SU-DHL-6 (cell line): Measurements from ENCODE around the gene FAM114A1.

Source experiments
- H2AFZ ChIP-seq: fragments of 200-600 bp; sonication (generic); 2 replicates; pipeline ENCODE4 v1.6.1; 2014; ENCODE audit warnings: low read depth, mild to moderate bottlenecking, moderate library complexity, mixed read lengths, antibody characterized with exemption, low read length; ENCODE audit not compliant: severe bottlenecking
- H3F3A ChIP-seq: fragments of 200-600 bp; shearing (Covaris generic); 2 replicates; pipeline ENCODE4 v1.6.0; 2016; ENCODE audit warnings: antibody characterized with exemption, mild to moderate bottlenecking; ENCODE audit not compliant: insufficient read depth
- H3K27ac ChIP-seq: fragments of 200-600 bp; sonication (generic); 2 replicates; pipeline ENCODE4 v1.5.1; 2016; ENCODE audit warnings: low read depth, mild to moderate bottlenecking, low read length, moderate library complexity, mixed read lengths
- H3K27me3 ChIP-seq: fragments of 200-600 bp; sonication (generic), shearing (Covaris generic); 2 replicates; pipeline ENCODE4 v1.6.0; 2014; ENCODE audit warnings: mild to moderate bottlenecking, low read length
- H3K36me3 ChIP-seq: fragments of 200-600 bp; sonication (generic); 2 replicates; pipeline ENCODE4 v1.6.1; 2014; ENCODE audit warnings: mild to moderate bottlenecking, low read length, mixed read lengths
- H3K4me2 ChIP-seq: fragments of 300-600, 200-600 bp; shearing (Covaris generic), sonication (generic); 2 replicates; pipeline ENCODE4 v1.6.0; 2014; ENCODE audit warnings: low read length, low read depth, mild to moderate bottlenecking; ENCODE audit not compliant: poor library complexity, severe bottlenecking
- H3K4me3 ChIP-seq: fragments of 200-600 bp; sonication (generic); 2 replicates; pipeline ENCODE4 v1.5.1; 2014; ENCODE audit warnings: antibody characterized with exemption, low read length, mild to moderate bottlenecking, mixed read lengths; ENCODE audit not compliant: insufficient read depth, poor library complexity, severe bottlenecking
- H3K79me2 ChIP-seq: fragments of 200-600 bp; sonication (generic); 2 replicates; pipeline ENCODE4 v1.6.1; 2014; ENCODE audit warnings: mild to moderate bottlenecking, low read length, moderate library complexity; ENCODE audit not compliant: insufficient read depth
- H3K9ac ChIP-seq: fragments of 200-600 bp; sonication (generic); 2 replicates; pipeline ENCODE4 v1.7.0; 2014; ENCODE audit warnings: mild to moderate bottlenecking, low read length
- H3K9me2 ChIP-seq: fragments of 200-600 bp; sonication (generic); replicated peaks from 2 replicates; pipeline ENCODE4 v1.6.1; 2014; ENCODE audit warnings: low read length; ENCODE audit not compliant: insufficient read depth
- H3K9me3 ChIP-seq: fragments of 200-600 bp; sonication (generic); 2 replicates; pipeline ENCODE4 v1.6.1; 2014; ENCODE audit warnings: low read length, mixed read lengths; ENCODE audit not compliant: insufficient read depth
- H4K20me1 ChIP-seq: fragments of 200-600 bp; sonication (generic); 2 replicates; pipeline ENCODE4 v1.6.1; 2014; ENCODE audit warnings: low read depth, mild to moderate bottlenecking, antibody characterized with exemption, low read length, moderate library complexity, mixed read lengths
- EZH2phosphoT487 ChIP-seq: fragments of 200-600 bp; sonication (generic), shearing (Covaris generic); conservative IDR thresholded peaks from 2 replicates; pipeline ENCODE4 v1.6.1; 2018; ENCODE audit warnings: mild to moderate bottlenecking, antibody characterized with exemption, low read length, moderate library complexity, mixed read lengths
- TF ChIP-seq, protein P1 (sequence below): fragments of 200-600 bp; sonication (generic); IDR thresholded peaks from one replicate; pipeline ENCODE4 v1.5.1; 2017; ENCODE audit warnings: antibody characterized with exemption, mild to moderate bottlenecking, low read length, moderate library complexity; ENCODE audit not compliant: insufficient read depth, poor library complexity, severe bottlenecking

The FAM114A1 gene

DNA sequence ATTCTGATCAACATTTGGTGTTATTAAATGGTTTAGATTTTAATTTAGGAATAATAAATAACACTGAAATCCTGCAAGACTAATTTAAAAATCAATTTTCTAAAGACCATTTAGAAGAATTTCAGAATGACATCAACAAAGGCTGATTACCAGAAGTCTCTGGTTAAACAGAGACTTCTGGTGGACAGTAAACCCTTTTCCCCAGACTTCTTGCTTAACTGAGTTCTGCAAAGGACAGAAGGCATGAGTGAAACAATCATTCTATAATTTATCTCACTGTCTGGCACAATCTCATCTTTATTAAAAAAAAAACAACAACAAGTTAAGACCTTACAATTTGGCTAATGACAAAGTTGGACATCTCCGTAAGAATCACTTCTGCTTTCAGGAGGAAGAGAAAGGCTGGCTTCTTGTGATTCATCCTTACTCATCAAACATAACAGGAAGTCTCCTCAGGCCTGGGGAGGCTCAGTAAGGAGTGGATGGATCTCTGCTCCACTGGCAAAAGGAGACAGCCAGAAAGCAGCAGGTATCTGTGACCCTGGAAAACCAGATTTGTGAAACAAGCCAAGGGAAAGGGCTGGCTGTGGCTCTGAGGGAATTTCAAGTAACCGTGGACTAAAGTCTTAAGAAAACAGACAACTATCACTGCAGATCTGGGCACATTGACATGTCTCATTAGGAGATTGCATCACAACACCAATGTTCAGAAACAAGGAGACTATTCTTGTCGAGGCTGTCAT is 10.1 kb upstream of the FAM114A1 start:
- Histone ChIP-seq H3K9ac (peak overlapping the region; percentile 79), H3K9me2 (no peaks in the 10 kb centered on the region), H3K4me2 (peak overlapping the region; percentile 99), H3K27me3 (no peaks in the 10 kb centered on the region), H3K27ac (peak overlapping the region; percentile 98), H3K4me3 (peak overlapping the region; percentile 78), H3K36me3 (peaks cover 15% of the 10 kb centered on the region), H3K9me3 (no peaks in the 10 kb centered on the region), H2AFZ (peak overlapping the region; percentile 15), H3F3A (peaks cover 51% of the 10 kb centered on the region), H4K20me1 (no peaks in the 10 kb centered on the region), H3K79me2 (peaks cover 29% of the 10 kb centered on the region)
- no peak for TF ChIP-seq EZH2phosphoT487
- TF ChIP-seq, protein P1, sequence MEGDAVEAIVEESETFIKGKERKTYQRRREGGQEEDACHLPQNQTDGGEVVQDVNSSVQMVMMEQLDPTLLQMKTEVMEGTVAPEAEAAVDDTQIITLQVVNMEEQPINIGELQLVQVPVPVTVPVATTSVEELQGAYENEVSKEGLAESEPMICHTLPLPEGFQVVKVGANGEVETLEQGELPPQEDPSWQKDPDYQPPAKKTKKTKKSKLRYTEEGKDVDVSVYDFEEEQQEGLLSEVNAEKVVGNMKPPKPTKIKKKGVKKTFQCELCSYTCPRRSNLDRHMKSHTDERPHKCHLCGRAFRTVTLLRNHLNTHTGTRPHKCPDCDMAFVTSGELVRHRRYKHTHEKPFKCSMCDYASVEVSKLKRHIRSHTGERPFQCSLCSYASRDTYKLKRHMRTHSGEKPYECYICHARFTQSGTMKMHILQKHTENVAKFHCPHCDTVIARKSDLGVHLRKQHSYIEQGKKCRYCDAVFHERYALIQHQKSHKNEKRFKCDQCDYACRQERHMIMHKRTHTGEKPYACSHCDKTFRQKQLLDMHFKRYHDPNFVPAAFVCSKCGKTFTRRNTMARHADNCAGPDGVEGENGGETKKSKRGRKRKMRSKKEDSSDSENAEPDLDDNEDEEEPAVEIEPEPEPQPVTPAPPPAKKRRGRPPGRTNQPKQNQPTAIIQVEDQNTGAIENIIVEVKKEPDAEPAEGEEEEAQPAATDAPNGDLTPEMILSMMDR: no peak

DNA sequence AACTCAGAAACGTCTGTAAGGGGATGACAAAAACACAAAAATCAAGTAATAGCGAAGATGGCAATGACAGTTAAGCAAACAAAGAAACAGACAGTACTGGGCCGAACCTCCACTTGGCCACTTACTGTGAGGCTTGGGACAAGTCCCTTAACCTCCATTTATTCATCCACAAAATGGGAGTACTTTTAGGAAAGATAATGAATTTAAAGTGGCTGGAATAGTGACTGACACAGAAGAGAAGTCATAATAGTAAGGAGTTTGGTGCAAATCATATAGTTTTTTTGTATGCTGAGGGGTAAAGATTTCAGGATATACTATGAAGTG is 9.5 kb upstream of the FAM114A1 start:
- Histone ChIP-seq H3K4me3 (peak overlapping the region; percentile 78), H2AFZ (peak overlapping the region; percentile 15), H3K27ac (peak overlapping the region; percentile 98), H4K20me1 (no peaks in the 10 kb centered on the region), H3K27me3 (no peaks in the 10 kb centered on the region), H3K79me2 (peaks cover 28% of the 10 kb centered on the region), H3K9me3 (no peaks in the 10 kb centered on the region), H3K4me2 (peak overlapping the region; percentile 99), H3K9ac (peak overlapping the region; percentile 79), H3F3A (peaks cover 51% of the 10 kb centered on the region), H3K36me3 (peaks cover 15% of the 10 kb centered on the region), H3K9me2 (no peaks in the 10 kb centered on the region)
- no peak for TF ChIP-seq EZH2phosphoT487
- TF ChIP-seq, protein P1: no peak

- H3K9me2 ChIP-seq: no peaks in the 10 kb centered on the region
- H3K4me3 ChIP-seq: no peak overlapping the region
- peaks cover 41% of the 10 kb centered on the region for H3F3A ChIP-seq
- peak overlapping the region; percentile 14 for H2AFZ ChIP-seq
- H3K9me3 ChIP-seq: no peaks in the 10 kb centered on the region
- no peak overlapping the region for H3K9ac ChIP-seq
- peaks cover 14% of the 10 kb centered on the region for H3K79me2 ChIP-seq
- H3K4me2 ChIP-seq: no peak overlapping the region
- H3K27ac ChIP-seq: peak overlapping the region; percentile 98
- H4K20me1 ChIP-seq: no peaks in the 10 kb centered on the region
- H3K27me3 ChIP-seq: no peaks in the 10 kb centered on the region
- peaks cover 3% of the 10 kb centered on the region for H3K36me3 ChIP-seq
- TF ChIP-seq EZH2phosphoT487: no peak
- TF ChIP-seq, protein P1: no peak
Observed at GRCh38 chr4:38859501-38859900, 8.1 kb upstream of the FAM114A1 start.
